BE2C (cell line): ENCODE data around the gene HOXC4.

Source experiments
- DNase-seq: peaks from one replicate; pipeline ENCODE4 v3.0.0-alpha.2; 2020
- H3K27me3 ChIP-seq: fragments of 250-450 bp; sonication (Bioruptor Pico); 2 replicates; pipeline ENCODE4 v1.5.1; 2020; ENCODE audit warnings: mild to moderate bottlenecking
- H3K36me3 ChIP-seq: fragments of 250-450 bp; sonication (Bioruptor Pico); 2 replicates; pipeline ENCODE4 v1.5.1; 2020; ENCODE audit warnings: mild to moderate bottlenecking
- H3K4me1 ChIP-seq: fragments of 250-450 bp; sonication (Bioruptor Pico); 2 replicates; pipeline ENCODE4 v1.5.1; 2020
- H3K4me3 ChIP-seq: 2 replicates; pipeline ENCODE4 v1.5.1; 2011; ENCODE audit warnings: low read depth, low read length
- H3K9me3 ChIP-seq: fragments of 250-450 bp; sonication (Bioruptor Pico); 2 replicates; pipeline ENCODE4 v1.5.1; 2020
- TF ChIP-seq, protein P1 (sequence below): IDR thresholded peaks from 2 replicates; pipeline ENCODE4 v1.5.1; 2012; ENCODE audit warnings: mild to moderate bottlenecking, low read depth, low read length

Gene HOXC4

DNA sequence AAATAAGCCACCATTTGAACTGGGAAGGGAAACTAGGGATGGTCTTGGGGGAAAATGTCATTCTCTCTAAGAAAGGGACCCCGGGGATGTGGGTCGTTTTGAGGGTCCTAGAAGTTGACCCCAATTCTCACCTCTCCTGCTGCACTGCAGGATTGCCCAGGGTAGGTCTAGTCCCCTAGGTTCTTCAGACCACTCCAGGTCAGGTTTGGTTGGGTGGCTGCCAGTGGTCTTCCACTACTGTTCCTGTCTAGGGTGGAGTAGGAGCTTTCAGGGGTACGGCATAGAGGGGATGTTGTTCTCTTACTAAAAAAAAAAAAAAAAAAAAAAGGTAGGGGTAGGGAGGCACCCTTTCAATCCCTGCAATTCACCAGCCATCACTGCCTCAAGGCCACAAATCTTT lies 37.6 kb upstream of the HOXC4 start:
- no peaks in the 10 kb centered on the region for H3K27me3 ChIP-seq
- TF ChIP-seq, protein P1, sequence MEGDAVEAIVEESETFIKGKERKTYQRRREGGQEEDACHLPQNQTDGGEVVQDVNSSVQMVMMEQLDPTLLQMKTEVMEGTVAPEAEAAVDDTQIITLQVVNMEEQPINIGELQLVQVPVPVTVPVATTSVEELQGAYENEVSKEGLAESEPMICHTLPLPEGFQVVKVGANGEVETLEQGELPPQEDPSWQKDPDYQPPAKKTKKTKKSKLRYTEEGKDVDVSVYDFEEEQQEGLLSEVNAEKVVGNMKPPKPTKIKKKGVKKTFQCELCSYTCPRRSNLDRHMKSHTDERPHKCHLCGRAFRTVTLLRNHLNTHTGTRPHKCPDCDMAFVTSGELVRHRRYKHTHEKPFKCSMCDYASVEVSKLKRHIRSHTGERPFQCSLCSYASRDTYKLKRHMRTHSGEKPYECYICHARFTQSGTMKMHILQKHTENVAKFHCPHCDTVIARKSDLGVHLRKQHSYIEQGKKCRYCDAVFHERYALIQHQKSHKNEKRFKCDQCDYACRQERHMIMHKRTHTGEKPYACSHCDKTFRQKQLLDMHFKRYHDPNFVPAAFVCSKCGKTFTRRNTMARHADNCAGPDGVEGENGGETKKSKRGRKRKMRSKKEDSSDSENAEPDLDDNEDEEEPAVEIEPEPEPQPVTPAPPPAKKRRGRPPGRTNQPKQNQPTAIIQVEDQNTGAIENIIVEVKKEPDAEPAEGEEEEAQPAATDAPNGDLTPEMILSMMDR: no peak
- H3K4me3 ChIP-seq: peak overlapping the region; percentile 80
- no peaks in the 10 kb centered on the region for H3K9me3 ChIP-seq
- H3K4me1 ChIP-seq: peaks cover 19% of the 10 kb centered on the region
- no peaks in the 10 kb centered on the region for H3K36me3 ChIP-seq
- DNase-seq: no peak

DNA sequence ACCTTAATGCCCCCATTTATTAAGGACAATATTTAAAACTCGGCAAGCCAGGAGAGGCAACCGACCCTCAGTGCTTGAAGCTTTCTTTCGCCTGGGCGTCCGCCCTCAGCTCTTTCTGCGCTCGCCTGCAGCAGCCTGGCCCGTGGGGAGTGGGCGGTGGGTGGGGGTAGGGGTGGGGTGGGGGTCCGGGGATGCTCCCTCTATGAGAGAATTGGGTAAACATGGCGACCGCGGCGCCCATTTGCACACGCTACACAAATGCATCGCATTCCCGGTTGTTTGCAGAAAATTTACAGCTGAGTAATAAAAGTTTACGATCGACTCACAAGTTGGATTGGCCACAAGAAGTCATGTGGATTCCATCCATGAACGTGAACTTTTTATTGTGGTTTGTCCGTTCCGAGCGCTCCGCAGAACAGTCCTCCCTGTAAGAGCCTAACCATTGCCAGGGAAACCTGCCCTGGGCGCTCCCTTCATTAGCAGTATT lies 37.1 kb upstream of the HOXC4 start:
- TF ChIP-seq, protein P1: no peak
- peaks cover 24% of the 10 kb centered on the region for H3K4me1 ChIP-seq
- no peaks in the 10 kb centered on the region for H3K27me3 ChIP-seq
- H3K4me3 ChIP-seq: peak overlapping the region; percentile 80
- no peaks in the 10 kb centered on the region for H3K36me3 ChIP-seq
- H3K9me3 ChIP-seq: no peaks in the 10 kb centered on the region
- DNase-seq: peak; percentile 53

DNA sequence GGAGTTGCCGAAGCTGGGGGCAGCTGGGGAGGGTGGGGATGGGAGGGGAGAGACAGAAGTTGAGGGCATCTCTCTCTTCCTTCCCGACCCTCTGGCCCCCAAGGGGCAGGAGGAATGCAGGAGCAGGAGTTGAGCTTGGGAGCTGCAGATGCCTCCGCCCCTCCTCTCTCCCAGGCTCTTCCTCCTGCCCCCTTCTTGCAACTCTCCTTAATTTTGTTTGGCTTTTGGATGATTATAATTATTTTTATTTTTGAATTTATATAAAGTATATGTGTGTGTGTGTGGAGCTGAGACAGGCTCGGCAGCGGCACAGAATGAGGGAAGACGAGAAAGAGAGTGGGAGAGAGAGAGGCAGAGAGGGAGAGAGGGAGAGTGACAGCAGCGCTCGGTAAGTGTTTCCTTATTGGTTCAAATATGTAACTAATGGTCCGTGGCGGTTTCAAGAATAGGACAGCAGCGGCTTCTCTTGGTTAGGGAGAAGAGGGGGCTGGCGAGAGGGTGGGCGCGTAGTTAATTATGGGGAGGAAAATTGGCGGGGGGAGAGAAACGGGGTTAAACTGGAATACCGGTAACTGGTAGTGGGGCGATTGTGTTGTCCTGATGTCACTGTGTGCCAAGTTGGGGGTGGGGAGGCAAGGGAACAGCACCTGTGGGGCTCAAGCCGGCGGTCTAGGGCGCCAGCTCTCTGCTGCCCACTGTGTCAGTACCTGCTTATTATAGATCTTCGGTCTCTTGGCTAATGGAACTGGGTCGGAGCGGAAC lies 36.4 kb upstream of the HOXC4 start:
- Histone ChIP-seq H3K4me1 (peaks cover 30% of the 10 kb centered on the region), H3K27me3 (no peaks in the 10 kb centered on the region), H3K36me3 (no peaks in the 10 kb centered on the region)

GRCh38 chr12:54017878-54018467 lies 35.7 kb upstream of the HOXC4 start:
- Histone ChIP-seq H3K4me1 (peaks cover 27% of the 10 kb centered on the region), H3K9me3 (no peaks in the 10 kb centered on the region), H3K4me3 (peak overlapping the region; percentile 80), H3K36me3 (no peaks in the 10 kb centered on the region), H3K27me3 (no peaks in the 10 kb centered on the region)
- DNase-seq: peak; percentile 99
- TF ChIP-seq, protein P1: no peak

More for the DNA sequence above, 36.4 kb upstream of the HOXC4 start:
- H3K4me3 ChIP-seq: peak overlapping the region; percentile 80
- no peaks in the 10 kb centered on the region for H3K9me3 ChIP-seq
- DNase-seq: peak; percentile 74
- TF ChIP-seq, protein P1: peak; percentile 20; the same call in 1 of the 2 replicates

GRCh38 chr12:54018468-54018984 lies 35.1 kb upstream of the HOXC4 start:
- H3K4me1 ChIP-seq: peaks cover 29% of the 10 kb centered on the region
- H3K36me3 ChIP-seq: no peaks in the 10 kb centered on the region
- H3K4me3 ChIP-seq: peak overlapping the region; percentile 80
- peak; percentile 69 for DNase-seq
- no peaks in the 10 kb centered on the region for H3K27me3 ChIP-seq
- H3K9me3 ChIP-seq: no peaks in the 10 kb centered on the region
- TF ChIP-seq, protein P1: no peak
